ENCODE results near the gene ERFL.

- no peak for TF ChIP-seq ZNF777 (tag by site-specific recombination; IDR thresholded peaks at IDR 0.05; ENCODE audit: borderline replicate concordance)
- TF ChIP-seq ZNF174 (tag by site-specific recombination; IDR thresholded peaks at IDR 0.05): no peak
- TF ChIP-seq, protein P1, sequence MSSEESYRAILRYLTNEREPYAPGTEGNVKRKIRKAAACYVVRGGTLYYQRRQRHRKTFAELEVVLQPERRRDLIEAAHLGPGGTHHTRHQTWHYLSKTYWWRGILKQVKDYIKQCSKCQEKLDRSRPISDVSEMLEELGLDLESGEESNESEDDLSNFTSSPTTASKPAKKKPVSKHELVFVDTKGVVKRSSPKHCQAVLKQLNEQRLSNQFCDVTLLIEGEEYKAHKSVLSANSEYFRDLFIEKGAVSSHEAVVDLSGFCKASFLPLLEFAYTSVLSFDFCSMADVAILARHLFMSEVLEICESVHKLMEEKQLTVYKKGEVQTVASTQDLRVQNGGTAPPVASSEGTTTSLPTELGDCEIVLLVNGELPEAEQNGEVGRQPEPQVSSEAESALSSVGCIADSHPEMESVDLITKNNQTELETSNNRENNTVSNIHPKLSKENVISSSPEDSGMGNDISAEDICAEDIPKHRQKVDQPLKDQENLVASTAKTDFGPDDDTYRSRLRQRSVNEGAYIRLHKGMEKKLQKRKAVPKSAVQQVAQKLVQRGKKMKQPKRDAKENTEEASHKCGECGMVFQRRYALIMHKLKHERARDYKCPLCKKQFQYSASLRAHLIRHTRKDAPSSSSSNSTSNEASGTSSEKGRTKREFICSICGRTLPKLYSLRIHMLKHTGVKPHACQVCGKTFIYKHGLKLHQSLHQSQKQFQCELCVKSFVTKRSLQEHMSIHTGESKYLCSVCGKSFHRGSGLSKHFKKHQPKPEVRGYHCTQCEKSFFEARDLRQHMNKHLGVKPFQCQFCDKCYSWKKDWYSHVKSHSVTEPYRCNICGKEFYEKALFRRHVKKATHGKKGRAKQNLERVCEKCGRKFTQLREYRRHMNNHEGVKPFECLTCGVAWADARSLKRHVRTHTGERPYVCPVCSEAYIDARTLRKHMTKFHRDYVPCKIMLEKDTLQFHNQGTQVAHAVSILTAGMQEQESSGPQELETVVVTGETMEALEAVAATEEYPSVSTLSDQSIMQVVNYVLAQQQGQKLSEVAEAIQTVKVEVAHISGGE (tag by site-specific recombination; conservative IDR thresholded peaks at IDR 0.05; ENCODE audit: low read depth): no peak
- no peak for TF ChIP-seq REST (tag by site-specific recombination; IDR thresholded peaks at IDR 0.05)
- TF ChIP-seq, protein P2, sequence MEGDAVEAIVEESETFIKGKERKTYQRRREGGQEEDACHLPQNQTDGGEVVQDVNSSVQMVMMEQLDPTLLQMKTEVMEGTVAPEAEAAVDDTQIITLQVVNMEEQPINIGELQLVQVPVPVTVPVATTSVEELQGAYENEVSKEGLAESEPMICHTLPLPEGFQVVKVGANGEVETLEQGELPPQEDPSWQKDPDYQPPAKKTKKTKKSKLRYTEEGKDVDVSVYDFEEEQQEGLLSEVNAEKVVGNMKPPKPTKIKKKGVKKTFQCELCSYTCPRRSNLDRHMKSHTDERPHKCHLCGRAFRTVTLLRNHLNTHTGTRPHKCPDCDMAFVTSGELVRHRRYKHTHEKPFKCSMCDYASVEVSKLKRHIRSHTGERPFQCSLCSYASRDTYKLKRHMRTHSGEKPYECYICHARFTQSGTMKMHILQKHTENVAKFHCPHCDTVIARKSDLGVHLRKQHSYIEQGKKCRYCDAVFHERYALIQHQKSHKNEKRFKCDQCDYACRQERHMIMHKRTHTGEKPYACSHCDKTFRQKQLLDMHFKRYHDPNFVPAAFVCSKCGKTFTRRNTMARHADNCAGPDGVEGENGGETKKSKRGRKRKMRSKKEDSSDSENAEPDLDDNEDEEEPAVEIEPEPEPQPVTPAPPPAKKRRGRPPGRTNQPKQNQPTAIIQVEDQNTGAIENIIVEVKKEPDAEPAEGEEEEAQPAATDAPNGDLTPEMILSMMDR (tag by site-specific recombination; IDR thresholded peaks at IDR 0.05): no peak
- no peak for TF ChIP-seq ZNF792 (tag by site-specific recombination; IDR thresholded peaks at IDR 0.05)
- TF ChIP-seq ZNF830 (tag by site-specific recombination; IDR thresholded peaks at IDR 0.05; ENCODE audit: low read depth): no peak
- TF ChIP-seq ZBTB21 (tag by site-specific recombination; IDR thresholded peaks at IDR 0.05): no peak
- TF ChIP-seq, protein P3, sequence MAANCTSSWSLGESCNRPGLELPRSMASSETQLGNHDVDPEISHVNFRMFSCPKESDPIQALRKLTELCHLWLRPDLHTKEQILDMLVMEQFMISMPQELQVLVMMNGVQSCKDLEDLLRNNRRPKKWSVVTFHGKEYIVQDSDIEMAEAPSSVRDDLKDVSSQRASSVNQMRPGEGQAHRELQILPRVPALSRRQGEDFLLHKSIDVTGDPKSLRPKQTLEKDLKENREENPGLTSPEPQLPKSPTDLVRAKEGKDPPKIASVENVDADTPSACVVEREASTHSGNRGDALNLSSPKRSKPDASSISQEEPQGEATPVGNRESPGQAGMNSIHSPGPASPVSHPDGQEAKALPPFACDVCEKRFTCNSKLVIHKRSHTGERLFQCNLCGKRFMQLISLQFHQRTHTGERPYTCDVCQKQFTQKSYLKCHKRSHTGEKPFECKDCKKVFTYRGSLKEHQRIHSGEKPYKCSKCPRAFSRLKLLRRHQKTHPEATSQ (tag by site-specific recombination; IDR thresholded peaks at IDR 0.05): no peak
- no peak for TF ChIP-seq ZNF837 (tag by site-specific recombination; IDR thresholded peaks at IDR 0.05)
Observed at GRCh38 chr19:41886761-41887710, 41.2 kb downstream of the ERFL start.
